HepG2 (cell line): ENCODE results near the gene TWNK.

ENCODE experiments used
- HIVEP1 ChIP-seq: sonication (generic); formaldehyde crosslinking; IDR thresholded peaks from 2 replicates; pipeline ENCODE4 v1.4.0; 2020; ENCODE audit warnings: mild to moderate bottlenecking, missing genetic modification reagents
- HOXA7 ChIP-seq: sonication (generic); formaldehyde crosslinking; IDR thresholded peaks from 2 replicates; pipeline ENCODE4 v1.8.1; 2022; ENCODE audit warnings: mild to moderate bottlenecking, missing genetic modification reagents, moderate library complexity
- MXI1 ChIP-seq: IDR thresholded peaks from 3 replicates; pipeline ENCODE4 v1.6.1; 2012; ENCODE audit warnings: low read depth, low read length, inconsistent platforms, borderline replicate concordance
- POGZ ChIP-seq: sonication (generic); formaldehyde crosslinking; IDR thresholded peaks from 2 replicates; pipeline ENCODE4 v1.4.0; 2020; ENCODE audit warnings: mild to moderate bottlenecking, missing genetic modification reagents
- POLR2AphosphoS5 ChIP-seq: IDR thresholded peaks from 2 replicates; pipeline ENCODE4 v1.6.1; 2012; ENCODE audit warnings: low read depth, low read length
- SMYD3 ChIP-seq: sonication (generic); formaldehyde crosslinking; IDR thresholded peaks from 2 replicates; pipeline ENCODE4 v1.8.1; 2023; ENCODE audit warnings: mild to moderate bottlenecking, missing genetic modification reagents
- SNRNP70 ChIP-seq: fragments of 200-400 bp; formaldehyde crosslinking; IDR thresholded peaks from 2 replicates; pipeline ENCODE4 v1.6.1; 2017; ENCODE audit warnings: mild to moderate bottlenecking, low read depth, low read length, moderate library complexity
- TCF7 ChIP-seq: sonication (generic); IDR thresholded peaks from 2 replicates; pipeline ENCODE4 v1.6.1; 2016; ENCODE audit warnings: antibody characterized with exemption, low read depth
- ZBTB38 ChIP-seq: sonication (generic); formaldehyde crosslinking; IDR thresholded peaks from 2 replicates; pipeline ENCODE4 v1.5.1; 2020; ENCODE audit warnings: mild to moderate bottlenecking, missing genetic modification reagents
- ZMAT3 ChIP-seq: sonication (generic); formaldehyde crosslinking; conservative IDR thresholded peaks from 2 replicates; pipeline ENCODE4 v1.7.0; 2021; ENCODE audit warnings: missing genetic modification reagents
- TF ChIP-seq, protein P1 (sequence below): sonication (generic); formaldehyde crosslinking; IDR thresholded peaks from 2 replicates; pipeline ENCODE4 v1.5.0; 2020; ENCODE audit warnings: mild to moderate bottlenecking, missing genetic modification reagents, moderate library complexity
- TF ChIP-seq, protein P2 (sequence below): IDR thresholded peaks from 2 replicates; pipeline ENCODE4 v1.6.1; 2016; ENCODE audit warnings: low read depth, borderline replicate concordance
- TF ChIP-seq, protein P3 (sequence below): sonication (generic); formaldehyde crosslinking; IDR thresholded peaks from 2 replicates; pipeline ENCODE4 v1.5.0; 2020; ENCODE audit warnings: mild to moderate bottlenecking, missing genetic modification reagents
- TF ChIP-seq, protein P4 (sequence below): sonication (generic); formaldehyde crosslinking; IDR thresholded peaks from 2 replicates; pipeline ENCODE4 v1.4.0; 2020; ENCODE audit warnings: mild to moderate bottlenecking, missing genetic modification reagents

DNA sequence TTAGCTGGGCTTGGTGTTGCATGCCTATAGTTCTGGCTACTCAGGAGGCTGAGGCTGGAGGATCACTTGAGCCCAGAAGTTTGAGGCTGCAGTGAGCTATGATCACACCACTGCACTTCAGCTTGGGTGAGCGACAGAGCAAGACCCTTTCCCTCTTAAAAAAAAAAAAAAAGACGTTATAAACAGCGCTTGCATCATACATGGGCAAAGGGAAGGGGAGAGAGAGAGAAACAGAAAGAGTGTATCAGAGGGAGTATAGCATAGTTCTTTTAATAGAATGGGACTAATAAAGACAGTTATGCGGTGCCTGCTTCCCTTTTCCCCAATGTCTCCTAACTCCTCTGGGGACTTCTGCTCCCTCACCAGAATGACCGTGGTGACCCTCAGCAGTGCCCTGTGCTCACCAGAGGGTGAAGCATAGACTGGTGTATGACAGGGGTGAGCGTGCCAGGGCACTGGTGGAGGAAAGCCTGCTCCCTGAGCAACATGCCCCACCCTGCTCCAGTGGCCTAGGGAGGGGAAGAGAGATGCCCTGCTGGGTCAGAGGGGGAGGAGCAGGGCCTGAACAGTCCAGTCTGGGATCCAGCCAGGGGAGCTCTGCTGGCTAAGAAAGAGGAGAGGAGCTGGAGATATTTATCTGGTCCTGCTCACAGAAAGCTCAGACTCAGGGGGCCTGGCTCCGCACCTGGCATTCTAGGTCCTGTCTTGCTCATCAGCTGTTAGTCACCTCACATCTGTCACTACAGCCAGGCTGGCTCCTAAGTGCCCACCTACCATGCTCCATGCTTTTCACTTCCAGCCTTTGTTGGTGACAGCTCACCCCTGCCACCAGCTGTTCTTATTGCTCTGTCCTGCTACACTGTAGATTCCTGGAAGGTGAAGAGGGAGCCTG lies 41.3 kb downstream of the TWNK start:
- TF ChIP-seq HOXA7 (no peak), ZBTB38 (CRISPR knock-in tag) (no peak), POLR2AphosphoS5 (no peak), TCF7 (no peak), POGZ (no peak), MXI1 (no peak), HIVEP1 (CRISPR knock-in tag) (no peak), SNRNP70 (no peak), SMYD3 (CRISPR knock-in tag) (no peak), ZMAT3 (no peak)
- TF ChIP-seq, protein P1, sequence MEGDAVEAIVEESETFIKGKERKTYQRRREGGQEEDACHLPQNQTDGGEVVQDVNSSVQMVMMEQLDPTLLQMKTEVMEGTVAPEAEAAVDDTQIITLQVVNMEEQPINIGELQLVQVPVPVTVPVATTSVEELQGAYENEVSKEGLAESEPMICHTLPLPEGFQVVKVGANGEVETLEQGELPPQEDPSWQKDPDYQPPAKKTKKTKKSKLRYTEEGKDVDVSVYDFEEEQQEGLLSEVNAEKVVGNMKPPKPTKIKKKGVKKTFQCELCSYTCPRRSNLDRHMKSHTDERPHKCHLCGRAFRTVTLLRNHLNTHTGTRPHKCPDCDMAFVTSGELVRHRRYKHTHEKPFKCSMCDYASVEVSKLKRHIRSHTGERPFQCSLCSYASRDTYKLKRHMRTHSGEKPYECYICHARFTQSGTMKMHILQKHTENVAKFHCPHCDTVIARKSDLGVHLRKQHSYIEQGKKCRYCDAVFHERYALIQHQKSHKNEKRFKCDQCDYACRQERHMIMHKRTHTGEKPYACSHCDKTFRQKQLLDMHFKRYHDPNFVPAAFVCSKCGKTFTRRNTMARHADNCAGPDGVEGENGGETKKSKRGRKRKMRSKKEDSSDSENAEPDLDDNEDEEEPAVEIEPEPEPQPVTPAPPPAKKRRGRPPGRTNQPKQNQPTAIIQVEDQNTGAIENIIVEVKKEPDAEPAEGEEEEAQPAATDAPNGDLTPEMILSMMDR: no peak
- TF ChIP-seq, protein P2, sequence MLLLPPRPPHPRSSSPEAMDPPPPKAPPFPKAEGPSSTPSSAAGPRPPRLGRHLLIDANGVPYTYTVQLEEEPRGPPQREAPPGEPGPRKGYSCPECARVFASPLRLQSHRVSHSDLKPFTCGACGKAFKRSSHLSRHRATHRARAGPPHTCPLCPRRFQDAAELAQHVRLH (CRISPR knock-in tag): no peak
- TF ChIP-seq, protein P3, sequence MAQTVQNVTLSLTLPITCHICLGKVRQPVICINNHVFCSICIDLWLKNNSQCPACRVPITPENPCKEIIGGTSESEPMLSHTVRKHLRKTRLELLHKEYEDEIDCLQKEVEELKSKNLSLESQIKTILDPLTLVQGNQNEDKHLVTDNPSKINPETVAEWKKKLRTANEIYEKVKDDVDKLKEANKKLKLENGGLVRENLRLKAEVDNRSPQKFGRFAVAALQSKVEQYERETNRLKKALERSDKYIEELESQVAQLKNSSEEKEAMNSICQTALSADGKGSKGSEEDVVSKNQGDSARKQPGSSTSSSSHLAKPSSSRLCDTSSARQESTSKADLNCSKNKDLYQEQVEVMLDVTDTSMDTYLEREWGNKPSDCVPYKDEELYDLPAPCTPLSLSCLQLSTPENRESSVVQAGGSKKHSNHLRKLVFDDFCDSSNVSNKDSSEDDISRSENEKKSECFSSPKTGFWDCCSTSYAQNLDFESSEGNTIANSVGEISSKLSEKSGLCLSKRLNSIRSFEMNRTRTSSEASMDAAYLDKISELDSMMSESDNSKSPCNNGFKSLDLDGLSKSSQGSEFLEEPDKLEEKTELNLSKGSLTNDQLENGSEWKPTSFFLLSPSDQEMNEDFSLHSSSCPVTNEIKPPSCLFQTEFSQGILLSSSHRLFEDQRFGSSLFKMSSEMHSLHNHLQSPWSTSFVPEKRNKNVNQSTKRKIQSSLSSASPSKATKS: no peak
- TF ChIP-seq, protein P4, sequence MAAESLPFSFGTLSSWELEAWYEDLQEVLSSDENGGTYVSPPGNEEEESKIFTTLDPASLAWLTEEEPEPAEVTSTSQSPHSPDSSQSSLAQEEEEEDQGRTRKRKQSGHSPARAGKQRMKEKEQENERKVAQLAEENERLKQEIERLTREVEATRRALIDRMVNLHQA: no peak
